DOHH2 (cell line): ENCODE data around the gene ANKS1B.

Experiments
- CTCF ChIP-seq: fragments of 200-600 bp; sonication (generic); IDR thresholded peaks from one replicate; pipeline ENCODE4 v1.5.1; 2014; ENCODE audit warnings: antibody characterized with exemption, mild to moderate bottlenecking, low read depth, low read length; ENCODE audit not compliant: poor library complexity, severe bottlenecking
- EZH2phosphoT487 ChIP-seq: fragments of 200-600 bp; sonication (generic); IDR thresholded peaks from 2 replicates; pipeline ENCODE4 v1.6.1; 2017; ENCODE audit warnings: borderline replicate concordance, mild to moderate bottlenecking, antibody characterized with exemption, low read length, moderate library complexity, mixed read lengths

- no peak for TF ChIP-seq CTCF
- TF ChIP-seq EZH2phosphoT487 = no peak
Measured at GRCh38 chr12:98909746-98910145, 1075.0 kb downstream of the ANKS1B start.
